Endothelial cell of umbilical vein (primary cell): Measurements from ENCODE around the gene PACS1. TPM values are rescaled to one million over a fixed set of nuclear protein-coding genes. Genes with fewer than 3 reads are reported as not detected.

Source experiments
- BruUV-seq: library from RNA; stranded (reverse); fragments of 400-500 nt; replicated peaks from 2 replicates; lab custom pipeline; 2021; lab: Mats Ljungman, UMichigan
- CTCF ChIA-PET: fragments of 300-600, 350-600 bp; sonication (Branson Sonifier 250); formaldehyde crosslinking; loops from one replicate; lab custom pipeline; 2021; ENCODE audit warnings: antibody characterized with exemption, inconsistent platforms; lab: Charles Lee
- POLR2A ChIA-PET: fragments of 300-600, 350-600 bp; sonication (Branson Sonifier 250); formaldehyde crosslinking; loops from one replicate; lab custom pipeline; 2021; ENCODE audit warnings: antibody characterized with exemption, inconsistent platforms; lab: Charles Lee
- DNase-seq: peaks from one replicate; pipeline ENCODE4 v3.0.0-alpha.2; 2011; ENCODE audit warnings: low read depth, low spot score
- FAIRE-seq: peaks from 2 replicates; lab custom pipeline; 2011; peaks lifted over from hg19 to GRCh38; lab: Jason Lieb, UNC
- H2AFZ ChIP-seq: 2 replicates; pipeline ENCODE4 v1.6.0; 2012; ENCODE audit warnings: low read depth, low read length, control low read depth, inconsistent platforms
- H3K27ac ChIP-seq: 2 replicates; pipeline ENCODE4 v1.5.1; 2011; ENCODE audit warnings: low read depth, mild to moderate bottlenecking, control low read depth, low read length, moderate library complexity; ENCODE audit not compliant: insufficient read depth
- H3K27me3 ChIP-seq, 2 experiments: 2 replicates each; pipeline versions ENCODE4 v1.6.0 to v1.6.1; 2011; ENCODE audit warnings: low read length in 2 of 2, mixed read lengths in 1 of 2; ENCODE audit not compliant: control insufficient read depth in 2 of 2, insufficient read depth in 2 of 2
- H3K36me3 ChIP-seq, 2 experiments: 2 replicates in 1 of 2; 3 replicates in 1 of 2; pipeline ENCODE4 v1.5.1; 2011; ENCODE audit warnings: low read length in 2 of 2, mild to moderate bottlenecking in 1 of 2, moderate library complexity in 1 of 2; ENCODE audit not compliant: control insufficient read depth in 2 of 2, insufficient read depth in 2 of 2; ENCODE audit errors: extremely low read depth in 1 of 2
- H3K4me1 ChIP-seq: 3 replicates; pipeline ENCODE4 v1.5.1; 2011; ENCODE audit warnings: mild to moderate bottlenecking, low read length; ENCODE audit not compliant: control insufficient read depth, insufficient read depth; ENCODE audit errors: extremely low read depth
- H3K4me2 ChIP-seq: 2 replicates; pipeline ENCODE4 v1.6.1; 2011; ENCODE audit warnings: low read length, control low read depth, mixed read lengths; ENCODE audit not compliant: insufficient read depth
- H3K4me3 ChIP-seq, 3 experiments: fragments of 200-600 bp in 1 of 3; sonication (generic), shearing (Covaris generic) in 1 of 3; replicated peaks in 1 of 3; 2 replicates each; pipeline ENCODE4 v1.5.1; 2011 to 2016; ENCODE audit warnings: control low read depth in 3 of 3, low read length in 3 of 3, mild to moderate bottlenecking in 2 of 3, inconsistent platforms in 1 of 3, low read depth in 1 of 3, moderate library complexity in 1 of 3; ENCODE audit not compliant: insufficient read depth in 1 of 3
- H3K79me2 ChIP-seq: 2 replicates; pipeline ENCODE4 v1.6.0; 2012; ENCODE audit warnings: low read length, inconsistent platforms; ENCODE audit not compliant: control insufficient read depth, insufficient read depth
- H3K9ac ChIP-seq: replicated peaks from 2 replicates; pipeline ENCODE3; 2011; ENCODE audit warnings: low read length, control low read depth; ENCODE audit not compliant: insufficient read depth; ENCODE audit errors: extremely low read depth
- H3K9me1 ChIP-seq: replicated peaks from 3 replicates; pipeline ENCODE4 v1.6.0; 2011; ENCODE audit warnings: mild to moderate bottlenecking, low read length; ENCODE audit not compliant: control insufficient read depth, insufficient read depth; ENCODE audit errors: extremely low read depth
- H3K9me3 ChIP-seq: replicated peaks from 2 replicates; pipeline ENCODE4 v1.5.1; 2012; ENCODE audit warnings: low read length, inconsistent platforms; ENCODE audit not compliant: control insufficient read depth, insufficient read depth
- H4K20me1 ChIP-seq: replicated peaks from 2 replicates; pipeline ENCODE3; 2011; ENCODE audit warnings: mild to moderate bottlenecking, low read length; ENCODE audit not compliant: control insufficient read depth, insufficient read depth; ENCODE audit errors: extremely low read depth
- GATA2 ChIP-seq: IDR thresholded peaks from 2 replicates; pipeline ENCODE4 v1.7.0; 2011; ENCODE audit warnings: low read depth, mild to moderate bottlenecking, moderate library complexity, mixed read lengths, low read length; ENCODE audit not compliant: insufficient read length, insufficient read depth
- MAX ChIP-seq: IDR thresholded peaks from 2 replicates; pipeline ENCODE4 v1.6.1; 2011; ENCODE audit not compliant: insufficient read depth, insufficient read length
- MYC ChIP-seq: IDR thresholded peaks from one replicate; pipeline ENCODE4 v1.6.1; 2011; ENCODE audit warnings: mild to moderate bottlenecking, low read depth, low read length
- POLR2A ChIP-seq: IDR thresholded peaks from 2 replicates; pipeline ENCODE4 v1.6.1; 2012; ENCODE audit warnings: low read depth, mild to moderate bottlenecking, control low read depth, low read length
- POLR2AphosphoS5 ChIP-seq: IDR thresholded peaks from 2 replicates; pipeline ENCODE4 v1.6.1; 2012; ENCODE audit warnings: low read depth, mild to moderate bottlenecking, control low read depth, low read length, moderate library complexity; ENCODE audit not compliant: insufficient read depth
- dilution Hi-C: fragments of 300-500 bp; cut with MboI; formaldehyde crosslinking; loops from one replicate; pipeline ENCODE4 v1.15.0; 2019; ENCODE audit warnings: low sequenced_read_pairs; ENCODE audit not compliant: extremely low pct_ligation_motif_present
- intact Hi-C: fragments of 100-400 bp; cut with micrococcal nuclease; formaldehyde crosslinking; loops from one replicate; pipeline ENCODE4 v1.10.0; 2022
- polyA plus RNA-seq, 4 experiments: library from polyadenylated mRNA; depleted of rRNA in 3 of 4; stranded (reverse) in 3 of 4; unstranded in 1 of 4; fragments of >200 nt; gene quantifications; 2 replicates each; pipeline versions ENCODE4 v1.2.1 to v1.2.3, GENCODE V29; 2011 to 2012; ENCODE audit warnings: missing spikeins in 1 of 4
- total RNA-seq: library from RNA; stranded (reverse); gene quantifications from 2 replicates; pipeline ENCODE4 v1.2.3, GENCODE V29; 2021
- TF ChIP-seq, protein P1 (sequence below), 2 donors: IDR thresholded peaks; 1 replicate in 1 of 2; 2 replicates in 1 of 2; pipeline ENCODE4 v1.5.1; 2011; ENCODE audit warnings: low read length in 2 of 2, mild to moderate bottlenecking in 2 of 2, moderate library complexity in 2 of 2, control low read depth in 1 of 2, inconsistent platforms in 1 of 2, low read depth in 1 of 2; ENCODE audit not compliant: insufficient read depth in 1 of 2; ENCODE audit errors: extremely low read depth in 1 of 2

Gene PACS1
- total and polyA plus RNA-seq, 2 donors (not counting 3 experiments of a cell fraction or from before 2014, with no cell fraction given) = 26.4 to 64.4 TPM

GRCh38 chr11:66051766-66052663, 18.1 kb upstream of the PACS1 start, which contains the start of gene SF3B2:
Gene SF3B2 (plus strand): TSS chr11:66052364. CDS start chr11:66052385, 21 bp downstream.
- intact Hi-C loops = loop anchor here (1.0 to 5.0 kb wide), 4 partner anchors 16 to 192 kb away; partner anchors contain the start of genes BANF1, C11orf68, DRAP1 and EIF1AD
- Histone ChIP-seq H4K20me1 (no peaks in the 10 kb centered on the region), H3K9me3 (no peaks in the 10 kb centered on the region), H3K27me3 (peaks cover 0 to 1% of the 10 kb centered on the region in 2 experiments), H2AFZ (peak within 1 kb of the TSS; percentile 83), H3K4me3 (peak within 1 kb of the TSS; percentile 67 to 93 (median 80)), H3K9ac (peak within 1 kb of the TSS; percentile 88), H3K36me3 (peaks cover 13 to 18% of the 10 kb centered on the region in 2 experiments), H3K27ac (peak within 1 kb of the TSS; percentile 63), H3K4me2 (peak within 1 kb of the TSS; percentile 89), H3K9me1 (no peaks in the 10 kb centered on the region), H3K79me2 (peaks cover 28% of the 10 kb centered on the region), H3K4me1 (peaks cover 14% of the 10 kb centered on the region)
- BruUV-seq = TSS peak; percentile 94
- FAIRE-seq = peak; percentile 97
- ChIA-PET CTCF (interaction anchor here (0.8 to 4.0 kb wide), 5 partner anchors 16 to 281 kb away, joined by 3 to 16 read pairs (median 3); partner anchors contain the start of gene MUS81), POLR2A (interaction anchor here (0.6 to 1.1 kb wide), 3 partner anchors 11 to 137 kb away, joined by 3 to 4 read pairs (median 3); partner anchors contain the start of gene BANF1)
- DNase-seq = peak; percentile 99
- peak; percentile 52 for TF ChIP-seq MAX
- TF ChIP-seq POLR2AphosphoS5 = peak; percentile 89
- no peak for TF ChIP-seq MYC
- peak; percentile 88 for TF ChIP-seq POLR2A
- dilution Hi-C loops = no loop called here

GRCh38 chr11:66052664-66052982, 17.4 kb upstream of the PACS1 start:
- BruUV-seq = TSS peak; percentile 66
- H3K9me3 ChIP-seq = no peaks in the 10 kb centered on the region
- H3K79me2 ChIP-seq = peaks cover 28% of the 10 kb centered on the region
- dilution Hi-C loops (no loop called here), intact Hi-C loops (loop anchor here (1.0 to 5.0 kb wide), 4 partner anchors 16 to 192 kb away; partner anchors contain the start of genes BANF1, C11orf68, DRAP1 and EIF1AD)
- TF ChIP-seq, protein P1, sequence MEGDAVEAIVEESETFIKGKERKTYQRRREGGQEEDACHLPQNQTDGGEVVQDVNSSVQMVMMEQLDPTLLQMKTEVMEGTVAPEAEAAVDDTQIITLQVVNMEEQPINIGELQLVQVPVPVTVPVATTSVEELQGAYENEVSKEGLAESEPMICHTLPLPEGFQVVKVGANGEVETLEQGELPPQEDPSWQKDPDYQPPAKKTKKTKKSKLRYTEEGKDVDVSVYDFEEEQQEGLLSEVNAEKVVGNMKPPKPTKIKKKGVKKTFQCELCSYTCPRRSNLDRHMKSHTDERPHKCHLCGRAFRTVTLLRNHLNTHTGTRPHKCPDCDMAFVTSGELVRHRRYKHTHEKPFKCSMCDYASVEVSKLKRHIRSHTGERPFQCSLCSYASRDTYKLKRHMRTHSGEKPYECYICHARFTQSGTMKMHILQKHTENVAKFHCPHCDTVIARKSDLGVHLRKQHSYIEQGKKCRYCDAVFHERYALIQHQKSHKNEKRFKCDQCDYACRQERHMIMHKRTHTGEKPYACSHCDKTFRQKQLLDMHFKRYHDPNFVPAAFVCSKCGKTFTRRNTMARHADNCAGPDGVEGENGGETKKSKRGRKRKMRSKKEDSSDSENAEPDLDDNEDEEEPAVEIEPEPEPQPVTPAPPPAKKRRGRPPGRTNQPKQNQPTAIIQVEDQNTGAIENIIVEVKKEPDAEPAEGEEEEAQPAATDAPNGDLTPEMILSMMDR (IDR thresholded peaks at IDR 0.05; ENCODE audit: extremely low read depth in 1 of 2, insufficient read depth in 1 of 2, low read depth in 1 of 2, low read length in 2 of 2) = no peak
- TF ChIP-seq POLR2A = no peak
- no peak for TF ChIP-seq MYC
- TF ChIP-seq GATA2 = no peak
- no peaks in the 10 kb centered on the region for H3K9me1 ChIP-seq
- peak overlapping the region; percentile 67 to 93 (median 80) for H3K4me3 ChIP-seq
- peak overlapping the region; percentile 89 for H3K4me2 ChIP-seq
- peaks cover 18 to 22% of the 10 kb centered on the region in 2 experiments for H3K36me3 ChIP-seq
- peak overlapping the region; percentile 83 for H2AFZ ChIP-seq
- ChIA-PET POLR2A (interaction anchor here (0.6 to 0.9 kb wide), 2 partner anchors 10 to 138 kb away, joined by 3 to 4 read pairs; no protein-coding TSS in a partner anchor), CTCF (interaction anchor here (1.1 to 4.0 kb wide), 3 partner anchors 16 to 282 kb away, joined by 3 to 16 read pairs (median 3); no protein-coding TSS in a partner anchor)
- peaks cover 14% of the 10 kb centered on the region for H3K4me1 ChIP-seq
- no peaks in the 10 kb centered on the region for H4K20me1 ChIP-seq
- FAIRE-seq (no peak), DNase-seq (no peak)
- H3K27me3 ChIP-seq = no peaks in the 10 kb centered on the region
- peak overlapping the region; percentile 63 for H3K27ac ChIP-seq
- H3K9ac ChIP-seq = peak overlapping the region; percentile 88
